ENCODE data around the gene DCXR.

GRCh38 chr17:82028246-82028645 lies 9.3 kb downstream of the DCXR start:
- TF ChIP-seq CTCF (IDR thresholded peaks at IDR 0.05 in 4 of 5, conservative IDR thresholded peaks at IDR 0.05 in 1 of 5), result no peak
- TF ChIP-seq POLR2A (IDR thresholded peaks at IDR 0.05), result no peak

Data from gastrocnemius medialis (tissue), 4 donors.